Activated naive CD4-positive, alpha-beta T cell treated with anti-CD3 and anti-CD28 coated beads, Interleukin-2, amount 10 ng/mL, durations not matched to agents 5 hours and 36 hours (primary cell): Measurements from ENCODE around the gene DHRS2. TPM values are rescaled to one million over a fixed set of nuclear protein-coding genes. Genes with fewer than 3 reads are reported as not detected.

Experiments
- total RNA-seq, 2 experiments: library from RNA; stranded (reverse); gene quantifications; one replicate each; pipeline ENCODE4 v1.2.3, GENCODE V29; 2021

DHRS2 gene
- under 1 TPM; 0.18 to 0.24 TPM for total RNA-seq

GRCh38 chr14:23636317-23637211 is at the start of gene DHRS2:
TSS of gene DHRS2 (plus strand) at chr14:23636364. CDS start at chr14:23638865, 2,501 bp downstream.

Other genes starting within 250 kb of the DHRS2 start
- gene MYH6, start 228.1 kb upstream of the DHRS2 start, total RNA-seq, result not detected
- not detected for gene MYH7, start 200.7 kb upstream of the DHRS2 start, total RNA-seq
- gene NGDN, start 166.7 kb upstream of the DHRS2 start, total RNA-seq, result 10 to 100 TPM; 41.3 to 42.3 TPM
- gene ZFHX2, start 84.6 kb upstream of the DHRS2 start, total RNA-seq, result under 1 TPM; 0.53 to 0.93 TPM
- 10 to 100 TPM; 10.3 to 13.4 TPM for gene THTPA, start 80.1 kb upstream of the DHRS2 start, total RNA-seq
- gene AP1G2, start 68.6 kb upstream of the DHRS2 start, total RNA-seq, result 100 to 1,000 TPM; 299 to 314 TPM
- gene JPH4, start 57.6 kb upstream of the DHRS2 start, total RNA-seq, result under 1 TPM; 0.07 to 0.10 TPM